Measurements from ENCODE around the gene EPGN.

EPGN gene

DNA sequence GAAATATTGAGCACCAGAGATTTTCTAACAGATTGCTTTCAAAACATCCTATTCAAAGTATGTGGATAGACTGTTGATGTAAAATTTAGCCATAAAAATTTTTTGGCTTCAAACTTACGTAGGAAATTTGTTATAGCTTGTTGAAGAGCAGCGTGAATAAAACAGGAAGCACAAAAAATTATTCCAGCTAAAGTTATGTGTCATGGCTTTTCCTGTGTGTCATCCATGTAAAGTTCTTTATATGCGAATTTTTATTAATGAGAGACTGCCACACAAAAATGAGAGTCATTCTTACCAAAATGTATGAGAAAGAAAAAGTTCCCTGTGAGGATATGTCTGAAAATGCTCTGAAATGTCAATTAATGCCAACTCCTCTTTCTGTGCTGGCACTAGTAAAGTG is 19.5 kb downstream of the EPGN start:
- TF ChIP-seq, protein P1, sequence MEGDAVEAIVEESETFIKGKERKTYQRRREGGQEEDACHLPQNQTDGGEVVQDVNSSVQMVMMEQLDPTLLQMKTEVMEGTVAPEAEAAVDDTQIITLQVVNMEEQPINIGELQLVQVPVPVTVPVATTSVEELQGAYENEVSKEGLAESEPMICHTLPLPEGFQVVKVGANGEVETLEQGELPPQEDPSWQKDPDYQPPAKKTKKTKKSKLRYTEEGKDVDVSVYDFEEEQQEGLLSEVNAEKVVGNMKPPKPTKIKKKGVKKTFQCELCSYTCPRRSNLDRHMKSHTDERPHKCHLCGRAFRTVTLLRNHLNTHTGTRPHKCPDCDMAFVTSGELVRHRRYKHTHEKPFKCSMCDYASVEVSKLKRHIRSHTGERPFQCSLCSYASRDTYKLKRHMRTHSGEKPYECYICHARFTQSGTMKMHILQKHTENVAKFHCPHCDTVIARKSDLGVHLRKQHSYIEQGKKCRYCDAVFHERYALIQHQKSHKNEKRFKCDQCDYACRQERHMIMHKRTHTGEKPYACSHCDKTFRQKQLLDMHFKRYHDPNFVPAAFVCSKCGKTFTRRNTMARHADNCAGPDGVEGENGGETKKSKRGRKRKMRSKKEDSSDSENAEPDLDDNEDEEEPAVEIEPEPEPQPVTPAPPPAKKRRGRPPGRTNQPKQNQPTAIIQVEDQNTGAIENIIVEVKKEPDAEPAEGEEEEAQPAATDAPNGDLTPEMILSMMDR (IDR thresholded peaks at IDR 0.05; ENCODE audit: low read depth, low read length): no peak
- no peak overlapping the region for H3K4me3 ChIP-seq (ENCODE audit: low read depth, low read length)
- in situ Hi-C loops (cut with HindIII; ENCODE audit: low sequenced_read_pairs): no loop called here
- peak; percentile 16 for DNase-seq (ENCODE audit: low read depth, low spot score)

DNA sequence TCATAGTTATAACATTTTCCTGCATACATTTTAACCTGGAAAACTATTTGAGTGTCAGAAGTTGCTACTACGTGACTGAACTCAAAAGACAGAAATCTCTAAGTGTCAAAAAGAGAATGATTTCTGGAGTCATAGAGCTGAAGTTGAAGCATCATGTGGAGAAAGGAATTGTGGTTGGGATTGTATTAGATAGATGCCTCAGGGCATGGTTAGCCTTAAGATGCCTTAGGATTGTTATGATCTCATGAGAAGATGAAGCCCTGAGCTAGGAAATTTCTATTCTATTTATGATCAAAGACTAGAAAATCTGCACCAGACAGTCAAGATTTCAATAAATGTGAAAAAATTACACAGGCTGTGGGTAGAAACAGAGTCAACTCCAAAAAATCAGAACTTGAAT is 20.2 kb downstream of the EPGN start:
- TF ChIP-seq, protein P1 (IDR thresholded peaks at IDR 0.05; ENCODE audit: low read depth, low read length): no peak
- DNase-seq (ENCODE audit: low read depth, low spot score): no peak
- H3K4me3 ChIP-seq (ENCODE audit: low read depth, low read length): no peak overlapping the region
- in situ Hi-C loops (cut with HindIII; ENCODE audit: low sequenced_read_pairs): no loop called here

DNA sequence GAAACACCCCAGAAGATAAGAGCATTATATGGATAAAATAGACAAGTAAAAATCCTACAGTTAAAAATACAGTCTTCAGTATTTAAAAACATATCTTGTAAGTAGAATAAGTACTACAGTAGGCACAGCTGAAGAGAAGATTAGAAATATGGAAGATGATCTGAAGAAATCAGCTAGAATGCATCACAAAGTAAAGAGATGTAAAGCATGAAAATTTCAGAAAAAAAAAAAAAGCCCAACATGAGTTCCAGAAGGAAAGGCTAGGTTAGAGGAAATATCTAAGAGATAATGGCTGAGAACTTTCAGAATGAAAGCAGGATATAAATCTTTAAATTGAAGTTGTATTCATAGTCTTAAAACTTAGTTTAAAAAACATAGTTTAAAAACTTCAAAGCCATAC is 21.0 kb downstream of the EPGN start:
- H3K4me3 ChIP-seq (ENCODE audit: low read depth, low read length): no peak overlapping the region
- no peak for DNase-seq (ENCODE audit: low read depth, low spot score)
- in situ Hi-C loops (cut with HindIII; ENCODE audit: low sequenced_read_pairs): no loop called here
- TF ChIP-seq, protein P1 (IDR thresholded peaks at IDR 0.05; ENCODE audit: low read depth, low read length): no peak

DNA sequence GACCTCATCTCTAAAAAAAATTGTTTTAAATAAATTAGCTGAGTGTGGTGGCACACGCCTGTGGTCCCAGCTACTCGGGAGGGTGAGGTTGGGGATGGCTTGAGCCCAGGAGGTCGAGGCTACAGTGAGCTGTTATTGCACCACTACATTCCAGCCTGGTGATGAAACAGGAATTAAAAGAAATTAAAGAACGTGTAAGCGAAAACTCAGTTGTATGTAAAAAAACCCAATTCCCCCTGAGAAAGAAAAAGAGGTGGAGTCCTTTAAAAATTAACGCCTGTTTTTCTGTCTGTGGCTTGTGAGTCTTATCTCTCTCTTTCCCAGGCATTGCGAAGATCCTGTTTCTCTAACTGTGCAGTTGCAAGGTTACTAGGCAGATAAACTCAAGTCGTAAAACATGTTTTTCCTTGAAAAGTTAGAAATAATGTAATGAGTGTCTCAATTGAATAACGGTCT is 22.1 kb downstream of the EPGN start:
- in situ Hi-C loops (cut with HindIII; ENCODE audit: low sequenced_read_pairs): no loop called here
- TF ChIP-seq, protein P1 (IDR thresholded peaks at IDR 0.05; ENCODE audit: low read depth, low read length): no peak
- no peak overlapping the region for H3K4me3 ChIP-seq (ENCODE audit: low read depth, low read length)
- no peak for DNase-seq (ENCODE audit: low read depth, low spot score)

DNA sequence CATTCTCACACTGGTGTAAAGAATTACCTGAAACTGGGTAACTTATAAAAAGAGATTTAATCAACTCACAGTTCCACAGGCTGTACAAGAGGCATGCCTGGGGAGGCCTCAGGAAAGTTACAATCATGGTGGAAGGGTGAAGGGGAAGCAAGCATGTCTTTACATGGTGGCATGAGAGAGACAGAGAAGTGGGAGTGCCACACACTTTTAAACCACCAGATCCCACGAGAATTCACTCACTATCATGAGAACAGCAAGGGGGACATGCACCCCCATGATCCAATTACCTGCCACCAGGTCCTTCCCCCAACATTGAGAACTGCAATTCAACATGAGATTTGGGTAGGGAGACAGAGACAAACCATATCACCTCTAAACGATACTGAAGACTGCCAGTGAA is 23.0 kb downstream of the EPGN start:
- H3K4me3 ChIP-seq (ENCODE audit: low read depth, low read length): no peak overlapping the region
- in situ Hi-C loops (cut with HindIII; ENCODE audit: low sequenced_read_pairs): no loop called here
- TF ChIP-seq, protein P1 (IDR thresholded peaks at IDR 0.05; ENCODE audit: low read depth, low read length): no peak
- no peak for DNase-seq (ENCODE audit: low read depth, low spot score)

DNA sequence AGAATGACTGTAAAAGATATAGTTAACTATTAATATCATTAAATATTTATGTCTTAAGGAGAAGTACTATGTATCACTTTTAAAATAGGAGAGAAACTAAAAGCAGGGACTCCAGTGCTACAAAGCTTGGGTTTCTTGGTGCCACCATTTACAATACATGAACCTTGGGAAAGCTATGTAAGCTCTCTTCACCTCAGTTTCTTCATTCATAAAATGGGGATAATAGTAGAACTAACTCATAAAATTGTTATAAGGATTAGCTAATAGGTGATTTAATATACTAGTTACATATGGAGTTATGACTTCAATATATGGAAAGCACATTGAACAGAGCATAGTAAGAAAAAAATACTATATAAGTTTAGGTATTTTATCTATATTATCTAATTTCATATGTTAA is 23.7 kb downstream of the EPGN start:
- in situ Hi-C loops (cut with HindIII; ENCODE audit: low sequenced_read_pairs): no loop called here

More for the DNA sequence above, 23.7 kb downstream of the EPGN start:
- H3K4me3 ChIP-seq (ENCODE audit: low read depth, low read length): no peak overlapping the region
- no peak for DNase-seq (ENCODE audit: low read depth, low spot score)
- TF ChIP-seq, protein P1 (IDR thresholded peaks at IDR 0.05; ENCODE audit: low read depth, low read length): no peak
